Stimulated activated CD8-positive, alpha-beta memory T cell treated with anti-CD3 and anti-CD28 coated beads, Interleukin-15, amount 100 ng/mL, for 4 hours (primary cell): ENCODE data around the gene CCDC127.
A peak's percentile ranks its signal among the peaks of the same experiment; 100 is the strongest.

Source experiments
- DNase-seq, 2 donors: peaks; one replicate each; pipeline ENCODE4 v3.0.0-alpha.2; 2020; ENCODE audit warnings: low read depth in 2 of 2

Gene CCDC127

GRCh38 chr5:190366-191035, 27.5 kb downstream of the CCDC127 start:
- no peak for DNase-seq

DNA sequence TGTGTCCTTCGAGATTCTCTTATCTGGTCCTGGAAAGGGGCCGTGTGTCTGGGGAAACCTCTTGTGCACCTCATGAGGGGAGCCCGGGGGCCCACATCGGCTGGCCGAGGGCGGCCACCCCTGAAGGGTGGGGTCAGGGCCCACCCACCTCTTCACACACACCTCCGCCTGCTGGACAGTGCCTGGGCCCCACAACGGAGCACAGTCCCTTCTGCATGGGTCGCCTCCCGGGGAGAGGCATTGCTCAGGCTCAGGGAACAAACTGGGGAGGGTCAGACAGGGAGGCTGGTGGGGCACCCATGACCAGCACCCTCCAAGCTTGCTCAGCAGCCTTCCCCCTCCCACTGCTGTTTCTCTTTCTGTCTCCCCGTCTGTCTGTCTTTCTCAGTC, 28.0 kb downstream of the CCDC127 start:
- DNase-seq: no peak

GRCh38 chr5:189486-189885, 28.5 kb downstream of the CCDC127 start:
- no peak for DNase-seq

DNA sequence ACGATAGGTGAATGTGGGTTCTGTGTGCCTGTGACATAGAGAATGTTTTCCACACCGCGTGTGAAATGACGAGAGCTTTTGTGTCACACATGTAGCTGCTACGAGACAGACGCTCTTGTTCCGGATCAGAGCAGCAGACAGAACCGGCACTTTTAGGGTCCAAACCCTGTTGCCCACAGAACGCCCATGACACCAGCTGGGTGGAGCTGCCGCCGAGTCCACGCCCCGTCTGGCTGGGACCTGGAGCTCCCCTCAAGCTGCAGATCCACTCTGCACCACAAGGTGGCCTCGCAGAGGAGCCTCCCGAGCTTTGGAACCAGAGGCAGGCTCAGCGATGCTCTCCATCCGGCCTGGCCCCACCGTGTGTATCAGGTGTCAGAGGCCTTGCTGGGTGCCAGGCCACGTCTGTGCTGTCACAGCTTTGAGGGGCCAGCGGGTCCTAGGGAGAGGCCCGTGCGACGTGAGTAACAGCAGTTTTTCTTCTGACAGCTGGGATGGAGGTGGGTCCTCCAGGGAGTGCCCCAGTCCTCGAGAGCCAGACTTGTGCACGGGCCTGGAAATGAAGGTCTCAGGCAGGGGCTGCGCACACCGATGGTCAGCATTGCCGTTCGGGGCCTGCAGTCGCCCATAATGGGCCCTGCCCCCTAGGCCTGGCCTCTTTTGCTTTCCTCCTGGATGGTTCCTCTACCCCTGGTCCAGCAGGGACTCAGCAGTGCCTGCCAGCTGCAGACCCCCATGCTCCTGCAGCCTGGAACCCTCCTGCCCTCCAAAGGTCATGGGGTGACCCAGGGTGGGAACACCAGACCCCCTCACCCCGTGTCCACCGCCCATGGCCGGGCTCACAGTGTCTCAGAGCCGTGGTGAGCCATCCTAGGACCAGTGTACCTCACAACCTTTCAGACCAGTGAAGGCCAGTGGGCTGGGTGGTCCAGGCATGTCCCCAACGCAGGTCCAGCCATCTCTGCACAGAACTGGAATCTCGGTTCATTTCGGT, 29.2 kb downstream of the CCDC127 start:
- peak; percentile 64 to 73 for DNase-seq

- no peak for DNase-seq
Observed at GRCh38 chr5:187617-188451, 30.1 kb downstream of the CCDC127 start.

DNA sequence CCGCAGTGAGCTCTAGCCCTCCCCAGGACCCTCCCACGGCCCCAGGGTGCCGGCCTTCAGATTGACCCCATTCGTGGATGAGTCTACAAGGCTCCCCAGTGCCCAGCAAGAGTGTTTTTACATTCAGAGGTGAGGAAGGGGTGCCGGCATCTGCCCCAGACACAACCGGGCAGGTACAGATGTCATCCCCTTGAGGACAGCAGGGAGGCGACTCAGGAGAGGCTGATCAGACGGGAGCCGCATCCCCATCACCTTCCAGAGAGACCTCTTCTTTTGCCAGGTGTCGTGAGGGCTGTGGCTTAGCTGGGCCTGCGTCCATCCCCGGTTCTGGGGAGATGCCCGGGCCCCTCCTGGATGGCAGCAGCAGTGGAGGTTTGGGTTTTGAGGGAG, 30.9 kb downstream of the CCDC127 start:
- DNase-seq: no peak

DNA sequence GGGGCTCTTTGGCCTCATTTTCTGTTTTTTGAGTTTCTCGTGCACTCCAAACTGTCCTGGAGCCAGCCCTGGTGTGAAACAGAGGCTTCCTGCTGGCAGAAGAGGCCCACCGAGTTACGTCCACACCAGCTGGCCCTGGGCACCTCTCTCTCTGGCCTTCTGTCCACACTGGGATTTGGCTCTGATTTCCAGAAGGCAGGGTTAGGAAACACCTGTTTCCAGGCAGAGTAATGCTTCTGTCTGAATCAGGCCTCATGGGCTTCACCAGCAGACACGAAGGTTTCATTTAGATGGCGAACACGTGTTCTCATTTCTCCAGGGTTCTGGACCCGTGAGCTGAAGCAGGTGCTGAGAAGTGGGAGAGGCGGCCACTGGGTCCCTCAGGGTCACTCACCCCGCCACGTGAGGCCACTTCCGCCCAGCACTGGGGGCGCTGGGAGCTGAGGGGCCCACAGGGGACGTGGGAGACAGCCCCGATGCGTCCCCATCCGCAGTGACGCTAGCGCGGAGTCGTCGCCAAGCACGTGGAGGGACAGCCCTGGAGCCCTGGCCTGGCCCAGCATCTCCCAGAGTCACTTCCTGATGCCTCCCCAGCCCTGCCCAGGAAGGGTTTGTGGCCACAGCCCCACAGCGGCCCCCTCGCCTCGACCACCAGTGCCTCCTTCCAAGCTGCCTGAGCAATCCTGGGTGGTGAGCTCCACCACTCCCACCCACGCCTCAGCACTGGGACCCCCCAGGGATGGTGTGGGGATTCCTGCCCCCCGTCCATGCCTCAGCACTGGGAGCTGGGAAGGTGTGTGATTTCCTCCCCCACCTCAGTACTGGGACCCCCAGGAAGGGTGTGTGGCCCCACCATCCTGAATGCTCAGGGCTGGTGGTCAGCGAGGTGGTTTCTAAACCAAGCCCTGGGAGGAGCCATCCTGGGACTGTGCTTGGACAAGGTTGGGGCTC, 31.6 kb downstream of the CCDC127 start:
- DNase-seq: no peak

DNA sequence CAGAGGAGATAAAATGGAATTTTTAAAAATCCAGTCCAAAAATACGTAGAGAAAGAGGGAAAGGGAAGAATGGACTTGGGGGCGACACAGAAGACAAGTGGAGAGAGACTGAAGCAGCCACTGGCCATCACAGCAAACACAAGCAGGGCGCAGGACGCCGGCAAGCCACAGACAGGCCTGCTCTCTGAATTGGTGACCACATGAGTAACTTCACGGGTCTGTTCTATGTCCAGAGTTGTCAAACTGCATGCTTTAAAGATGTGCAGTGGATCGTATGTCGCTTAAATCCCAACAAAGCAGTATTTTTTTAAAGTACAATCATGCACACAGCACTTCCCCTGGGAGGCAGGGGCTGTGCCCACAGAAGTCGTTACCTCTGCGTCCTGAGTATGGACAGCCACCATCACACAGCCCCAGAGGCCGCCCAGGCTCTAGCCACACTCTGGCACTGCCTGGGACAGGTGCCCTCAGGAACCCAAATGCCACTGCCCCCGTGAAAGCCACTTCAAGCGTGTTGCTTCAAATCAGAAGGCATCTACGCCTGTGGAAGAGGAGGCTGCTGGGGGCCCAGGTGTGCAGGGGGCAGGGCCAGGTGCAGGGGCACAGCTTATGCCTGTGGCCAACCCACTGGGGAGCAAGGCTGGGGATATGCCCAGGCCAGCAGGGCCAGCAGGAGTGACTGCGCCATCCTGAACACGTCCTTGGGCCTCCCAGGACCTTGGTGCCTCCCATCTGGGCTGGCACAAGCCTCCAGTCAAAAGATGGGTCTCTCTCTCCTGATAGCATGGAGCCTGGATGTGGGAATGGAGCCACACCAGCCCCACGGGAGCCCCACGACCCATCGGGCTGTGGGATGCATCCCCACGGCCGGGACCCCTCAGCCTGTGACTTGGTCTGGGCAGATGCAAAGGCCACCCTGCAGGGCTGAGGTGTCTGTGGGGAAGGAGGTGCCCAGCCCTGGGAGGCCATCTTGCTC, 32.6 kb downstream of the CCDC127 start:
- no peak for DNase-seq

DNA sequence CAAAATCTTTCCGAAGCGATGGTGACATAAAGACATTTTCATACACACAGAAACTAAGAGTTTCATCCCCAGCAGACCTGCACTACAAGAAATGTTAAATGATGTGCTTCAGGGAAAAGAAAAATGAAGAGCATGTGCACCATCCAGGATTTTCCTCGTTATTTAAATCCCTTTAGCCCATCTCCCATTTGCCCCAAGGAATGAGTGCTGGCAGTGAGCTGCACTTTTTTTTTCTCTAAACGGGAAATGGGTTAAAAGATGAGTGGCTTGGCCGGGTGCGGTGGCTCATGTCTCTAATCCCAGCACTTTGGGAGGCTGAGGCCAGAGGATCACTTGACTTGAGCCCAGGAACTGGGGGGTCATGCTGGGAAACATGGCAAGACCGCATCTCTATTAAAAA, 33.5 kb downstream of the CCDC127 start:
- no peak for DNase-seq

DNA sequence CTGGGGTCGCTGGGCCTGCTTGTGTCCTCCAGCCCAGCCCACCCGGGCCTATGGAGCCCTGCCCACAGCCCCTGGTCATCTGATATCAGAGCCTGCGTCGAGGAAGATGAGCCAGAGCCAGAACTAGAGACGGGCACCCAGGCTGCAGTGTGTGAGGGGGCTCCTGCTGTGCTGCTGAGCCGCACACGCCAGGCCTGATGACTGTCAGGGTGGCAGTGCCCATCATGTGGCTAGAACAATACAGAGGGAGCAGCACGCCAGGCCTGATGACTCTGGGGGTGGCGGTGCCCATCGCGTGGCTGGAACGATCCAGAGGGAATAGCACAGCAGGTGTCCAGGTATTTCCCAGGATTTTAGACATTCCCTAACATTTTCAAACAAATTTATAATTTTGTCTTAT, 35.8 kb downstream of the CCDC127 start:
- no peak for DNase-seq

DNA sequence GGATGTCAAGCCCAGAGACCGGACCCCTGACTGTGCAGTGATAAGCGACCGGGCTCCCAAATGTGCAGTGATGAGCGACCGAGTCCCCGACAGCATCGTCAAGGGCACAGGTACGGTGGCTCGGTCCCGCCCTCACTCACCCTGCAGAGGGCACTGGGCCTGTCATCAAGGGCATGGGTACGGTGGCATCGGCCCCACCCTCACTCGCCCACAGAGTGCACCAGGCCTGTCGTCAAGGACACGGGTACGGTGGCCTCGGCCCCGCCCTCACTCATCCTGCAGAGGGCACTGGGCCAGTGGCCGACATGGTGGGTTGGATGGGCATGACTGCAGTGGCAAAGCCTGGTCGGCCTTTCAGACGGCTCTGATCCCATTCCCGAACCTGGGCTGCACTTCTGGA, 36.4 kb downstream of the CCDC127 start:
- no peak for DNase-seq

- DNase-seq: no peak
Observed at GRCh38 chr5:181160-181559, 36.8 kb downstream of the CCDC127 start.

- DNase-seq: no peak
Observed at GRCh38 chr5:180286-180918, 37.6 kb downstream of the CCDC127 start.

GRCh38 chr5:179401-179800, 38.6 kb downstream of the CCDC127 start:
- no peak for DNase-seq

DNA sequence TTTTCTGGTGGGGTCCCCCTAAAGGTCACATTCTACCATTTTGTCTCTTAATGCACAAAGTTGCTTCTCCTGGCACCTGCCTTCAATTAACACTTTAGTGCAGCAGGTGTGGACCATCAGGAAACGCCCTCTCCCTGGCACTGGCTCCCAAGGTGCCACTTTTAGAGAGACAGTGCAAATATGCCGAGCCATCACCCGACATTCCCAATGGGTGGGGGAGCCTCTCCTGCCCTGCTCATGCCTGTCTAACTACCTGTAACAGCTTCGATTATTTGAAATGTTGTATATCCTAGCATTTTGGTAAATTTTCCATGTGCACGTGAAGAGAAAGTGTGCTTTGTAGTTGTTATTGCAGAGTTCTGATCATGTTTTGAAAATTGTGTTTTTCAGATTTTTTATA, 39.8 kb downstream of the CCDC127 start:
- DNase-seq: no peak

- DNase-seq: no peak
Observed at GRCh38 chr5:176296-176823, 41.6 kb downstream of the CCDC127 start.

DNA sequence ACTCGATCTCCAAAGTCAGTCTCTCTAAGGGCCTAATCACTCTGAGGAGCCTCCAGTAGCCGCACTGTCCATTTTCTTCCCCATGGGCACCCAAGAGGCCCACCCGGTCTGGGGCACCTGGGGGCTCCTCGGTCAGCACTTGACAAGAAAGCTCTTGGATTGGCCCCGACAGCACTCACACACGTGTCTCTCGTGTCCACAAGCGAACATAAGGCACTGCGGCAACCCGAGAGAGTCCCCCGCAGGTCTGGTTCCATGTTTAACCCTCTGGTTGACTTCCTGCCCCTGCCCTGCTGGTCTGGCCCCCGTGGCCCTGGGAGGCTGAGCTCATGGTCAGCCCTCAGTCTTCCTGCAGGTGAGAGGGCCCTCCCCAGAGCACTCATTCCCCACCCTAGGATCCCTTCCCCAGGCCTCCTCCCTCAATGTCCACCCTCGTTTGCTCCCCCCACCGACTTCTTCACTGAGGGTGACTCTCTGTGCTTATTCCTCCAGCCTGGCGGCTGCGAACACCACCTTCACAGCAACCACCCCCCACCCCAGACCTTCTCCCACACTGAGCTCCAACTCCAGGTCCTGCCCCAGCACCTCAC, 43.0 kb downstream of the CCDC127 start:
- no peak for DNase-seq

- no peak for DNase-seq
Observed at GRCh38 chr5:174291-174600, 43.7 kb downstream of the CCDC127 start.
